Non-pigmented ciliary epithelial cell (primary cell): ENCODE results near the gene BCL10.

Experiments used
- DNase-seq: peaks from one replicate; pipeline ENCODE4 v3.0.0-alpha.2; 2010; ENCODE audit warnings: low read depth

Gene BCL10

GRCh38 chr1:85297855-85298629 lies 21.6 kb upstream of the BCL10 start:
- DNase-seq: peak; percentile 98

- DNase-seq: no peak
These were observed 21.1 kb upstream of the BCL10 start for GRCh38 chr1:85297538-85297854.

GRCh38 chr1:85296980-85297379 lies 20.5 kb upstream of the BCL10 start:
- no peak for DNase-seq

- no peak for DNase-seq
These were observed 19.2 kb upstream of the BCL10 start for GRCh38 chr1:85295654-85296053.

GRCh38 chr1:85295006-85295431 lies 18.6 kb upstream of the BCL10 start:
- no peak for DNase-seq

- DNase-seq: no peak
These were observed 14.4 kb upstream of the BCL10 start for GRCh38 chr1:85290826-85291225.

GRCh38 chr1:85289848-85290335 lies 13.5 kb upstream of the BCL10 start:
- no peak for DNase-seq

GRCh38 chr1:85289207-85289847 lies 12.9 kb upstream of the BCL10 start:
- DNase-seq: peak; percentile 92

- no peak for DNase-seq
These were observed 7.8 kb upstream of the BCL10 start for GRCh38 chr1:85284202-85284601.

GRCh38 chr1:85283475-85284199 lies 7.2 kb upstream of the BCL10 start:
- no peak for DNase-seq

GRCh38 chr1:85282424-85282823 lies 6.0 kb upstream of the BCL10 start:
- DNase-seq: no peak

GRCh38 chr1:85280636-85281035 lies 4.2 kb upstream of the BCL10 start:
- no peak for DNase-seq

GRCh38 chr1:85279458-85280080 lies 3.1 kb upstream of the BCL10 start:
- no peak for DNase-seq

- peak; percentile 91 for DNase-seq
These were observed 2.5 kb upstream of the BCL10 start for GRCh38 chr1:85278853-85279314.

- DNase-seq: no peak
These were observed 1.4 kb upstream of the BCL10 start for GRCh38 chr1:85277802-85278201.

GRCh38 chr1:85276978-85277639 lies 677 bp upstream of the BCL10 start:
- no peak for DNase-seq

GRCh38 chr1:85275701-85276214 lies 674 bp downstream of the BCL10 start:
- DNase-seq: no peak

- DNase-seq: peak; percentile 55
These were observed 1.4 kb downstream of the BCL10 start for GRCh38 chr1:85274969-85275453.

GRCh38 chr1:85273397-85273796 lies 3.0 kb downstream of the BCL10 start:
- DNase-seq: no peak

GRCh38 chr1:85268801-85269585 lies 7.4 kb downstream of the BCL10 start:
- no peak for DNase-seq

GRCh38 chr1:85267313-85267712 lies 9.1 kb downstream of the BCL10 start:
- no peak for DNase-seq
